ENCODE results near the gene SMIM32. TPM values are rescaled to one million over a fixed set of nuclear protein-coding genes. Genes with fewer than 3 reads are reported as not detected.

The SMIM32 gene
- total and polyA plus RNA-seq, 2 donors from 2014 or later = 5.1 to 63.6 TPM

- no peak for TF ChIP-seq CTCF (IDR thresholded peaks at IDR 0.05; ENCODE audit: borderline replicate concordance, extremely low read depth, insufficient read depth)
- peaks cover 0 to 5% (median 4%) of the 10 kb centered on the region in 3 donors for H3K4me1 ChIP-seq (ENCODE audit: control insufficient read depth in 2 of 3, insufficient read depth in 2 of 3, low read depth in 1 of 3, low read length in 3 of 3)
- no peaks in the 10 kb centered on the region for H3K36me3 ChIP-seq (ENCODE audit: control insufficient read depth in 2 of 3, insufficient read depth in 3 of 3, low read length in 3 of 3)
- H3K27me3 ChIP-seq (ENCODE audit: control insufficient read depth, insufficient read depth, low read length) = no peaks in the 10 kb centered on the region
- no peak overlapping the region for H3K27ac ChIP-seq (ENCODE audit: low read depth in 2 of 2, low read length in 2 of 2)
- H3K9ac ChIP-seq (ENCODE audit: low read length in 3 of 3) = no peak overlapping the region
- DNase-seq (no peak), FAIRE-seq (no peak)
- intact Hi-C loops (cut with DNase I) = loop anchor here (10.0 kb wide), 1 partner anchor 524 kb away; no protein-coding TSS in a partner anchor
- no peaks in the 10 kb centered on the region for H3K9me3 ChIP-seq (ENCODE audit: control insufficient read depth in 2 of 3, insufficient read depth in 1 of 3, low read length in 3 of 3)
- no peak overlapping the region for H3K4me3 ChIP-seq (ENCODE audit: low read length in 3 of 3)
These were observed 47.9 kb upstream of the SMIM32 start for GRCh38 chr5:136240894-136241293.

DNA sequence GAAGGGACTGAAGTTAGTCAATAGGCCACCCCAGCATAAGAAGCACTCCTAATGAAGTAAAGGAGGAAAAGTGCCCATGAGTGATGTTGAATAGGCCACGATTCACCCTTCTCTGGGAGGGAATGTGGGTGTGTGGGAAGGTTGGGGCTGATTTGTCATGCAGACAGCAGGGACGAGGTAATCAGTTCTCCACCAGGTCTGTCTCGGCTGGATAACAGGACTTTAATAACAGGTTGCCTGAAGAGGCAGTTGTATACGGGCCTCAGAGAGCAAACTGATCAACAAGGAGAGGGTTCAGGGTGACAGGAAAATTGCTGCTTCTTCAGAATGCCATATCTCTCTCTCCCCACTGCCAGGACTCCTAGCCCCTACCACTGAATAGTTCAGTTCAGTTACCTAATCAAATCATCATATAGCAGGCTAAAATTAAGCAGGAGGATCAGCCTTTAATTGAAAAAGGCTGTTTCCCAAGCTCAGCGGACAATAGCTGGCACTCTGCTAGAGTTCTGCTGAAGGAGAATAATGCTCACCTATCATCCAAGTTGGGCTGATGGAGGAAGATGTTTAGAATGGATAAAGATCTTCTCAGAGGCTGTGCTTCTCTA is 43.6 kb upstream of the SMIM32 start:
- TF ChIP-seq CTCF (IDR thresholded peaks at IDR 0.05; ENCODE audit: borderline replicate concordance, extremely low read depth, insufficient read depth) = no peak
- intact Hi-C loops (cut with DNase I) = no loop called here
- Histone ChIP-seq H3K27me3 (ENCODE audit: control insufficient read depth, insufficient read depth, low read length) (no peaks in the 10 kb centered on the region), H3K4me3 (ENCODE audit: low read length in 3 of 3) (no peak overlapping the region), H3K9me3 (ENCODE audit: control insufficient read depth in 2 of 3, insufficient read depth in 1 of 3, low read length in 3 of 3) (no peaks in the 10 kb centered on the region), H3K4me1 (ENCODE audit: control insufficient read depth in 2 of 3, insufficient read depth in 2 of 3, low read depth in 1 of 3, low read length in 3 of 3) (peaks cover 0 to 8% (median 2%) of the 10 kb centered on the region in 3 donors), H3K9ac (ENCODE audit: low read length in 3 of 3) (no peak overlapping the region), H3K27ac (ENCODE audit: low read depth in 2 of 2, low read length in 2 of 2) (peak overlapping the region; percentile 45 to 62), H3K36me3 (ENCODE audit: control insufficient read depth in 2 of 3, insufficient read depth in 3 of 3, low read length in 3 of 3) (no peaks in the 10 kb centered on the region)
- FAIRE-seq (no peak), DNase-seq (no peak)

DNA sequence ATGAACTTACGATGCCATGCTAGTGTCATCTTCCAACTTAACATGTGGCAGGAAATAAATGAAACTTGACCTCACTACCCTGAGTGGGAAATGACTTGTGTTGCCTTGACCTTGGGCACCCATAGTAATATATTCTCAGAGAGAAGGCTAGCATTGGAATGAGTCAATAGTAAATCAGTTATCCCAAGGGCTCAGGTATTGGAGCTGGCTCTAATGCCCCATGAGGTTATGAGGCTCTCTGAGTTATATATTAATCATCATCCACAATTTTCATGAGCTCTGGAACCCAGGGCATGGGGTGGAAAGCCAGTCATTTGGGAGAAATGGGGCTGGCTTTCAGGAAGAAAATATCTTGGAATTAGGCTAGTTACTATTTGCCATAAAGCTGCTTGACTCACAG is 42.4 kb upstream of the SMIM32 start:
- Histone ChIP-seq H3K27ac (ENCODE audit: low read depth in 2 of 2, low read length in 2 of 2) (peak overlapping the region in 1 of 2 donors; percentile 45), H3K36me3 (ENCODE audit: control insufficient read depth in 2 of 3, insufficient read depth in 3 of 3, low read length in 3 of 3) (no peaks in the 10 kb centered on the region), H3K27me3 (ENCODE audit: control insufficient read depth, insufficient read depth, low read length) (no peaks in the 10 kb centered on the region), H3K4me3 (ENCODE audit: low read length in 3 of 3) (no peak overlapping the region), H3K4me1 (ENCODE audit: control insufficient read depth in 2 of 3, insufficient read depth in 2 of 3, low read depth in 1 of 3, low read length in 3 of 3) (peaks cover 0 to 8% (median 2%) of the 10 kb centered on the region in 3 donors), H3K9ac (ENCODE audit: low read length in 3 of 3) (no peak overlapping the region), H3K9me3 (ENCODE audit: control insufficient read depth in 2 of 3, insufficient read depth in 1 of 3, low read length in 3 of 3) (no peaks in the 10 kb centered on the region)
- DNase-seq = peak in 2 of 5 donors; percentile 46 to 50
- FAIRE-seq = peak; percentile 89
- intact Hi-C loops (cut with DNase I) = no loop called here
- TF ChIP-seq CTCF (IDR thresholded peaks at IDR 0.05; ENCODE audit: borderline replicate concordance, extremely low read depth, insufficient read depth) = no peak

Measured in kidney (tissue), 14 donors.